Measurements from ENCODE around the gene SLC7A8. TPM values are rescaled to one million over a fixed set of nuclear protein-coding genes. Genes with fewer than 3 reads are reported as not detected.
"Not testable (repeated sequence)": the region's sequence is repeated elsewhere in the genome, so short reads cannot be mapped to it uniquely, and the experiment has no call there.

Gene SLC7A8
- total RNA-seq, 2 donors from 2014 or later, result 1.2 to 1.9 TPM

- ATAC-seq (no peak), DNase-seq (ENCODE audit: low spot score in 2 of 2) (no peak)
- peak overlapping the region in 1 of 2 donors; percentile 39 for H3K27ac Mint-ChIP-seq
- no peaks in the 10 kb centered on the region for H3K9me3 Mint-ChIP-seq
- H3K36me3 Mint-ChIP-seq, result no peaks in the 10 kb centered on the region
Observed at GRCh38 chr14:23115039-23115731, 68.3 kb downstream of the SLC7A8 start.

- H3K9me3 Mint-ChIP-seq, result no peaks in the 10 kb centered on the region
- peak in 1 of 2 donors; percentile 24 for ATAC-seq
- peak overlapping the region in 1 of 2 donors; percentile 39 for H3K27ac Mint-ChIP-seq
- H3K36me3 Mint-ChIP-seq, result no peaks in the 10 kb centered on the region
- no peak for DNase-seq (ENCODE audit: low spot score in 2 of 2)
Observed at GRCh38 chr14:23114669-23115038, 68.8 kb downstream of the SLC7A8 start.

- Mint-ChIP-seq H3K9me3 (no peaks in the 10 kb centered on the region), H3K36me3 (no peaks in the 10 kb centered on the region), H3K27ac (no peak overlapping the region)
- no peak for DNase-seq (ENCODE audit: low spot score in 2 of 2)
- no peak for ATAC-seq
Observed at GRCh38 chr14:23114120-23114458, 69.4 kb downstream of the SLC7A8 start.

GRCh38 chr14:23113431-23114119 is 69.9 kb downstream of the SLC7A8 start:
- Mint-ChIP-seq H3K27ac (no peak overlapping the region), H3K9me3 (no peaks in the 10 kb centered on the region), H3K36me3 (no peaks in the 10 kb centered on the region)
- DNase-seq (ENCODE audit: low spot score in 2 of 2), result peak in 1 of 2 donors; percentile 34
- no peak for ATAC-seq

- no peak overlapping the region for H3K27ac Mint-ChIP-seq
- H3K36me3 Mint-ChIP-seq, result no peaks in the 10 kb centered on the region
- ATAC-seq, result no peak
- no peaks in the 10 kb centered on the region for H3K9me3 Mint-ChIP-seq
- DNase-seq (ENCODE audit: low spot score in 2 of 2), result peak in 1 of 2 donors; percentile 41
Observed at GRCh38 chr14:23112359-23113178, 70.9 kb downstream of the SLC7A8 start.

- ATAC-seq (no peak), DNase-seq (ENCODE audit: low spot score in 2 of 2) (no peak)
- Mint-ChIP-seq H3K36me3 (no peaks in the 10 kb centered on the region), H3K9me3 (no peaks in the 10 kb centered on the region), H3K27ac (no peak overlapping the region)
Observed at GRCh38 chr14:23110579-23111365, 72.7 kb downstream of the SLC7A8 start.

- no peak for ATAC-seq
- no peak overlapping the region for H3K27ac Mint-ChIP-seq
- H3K36me3 Mint-ChIP-seq, result no peaks in the 10 kb centered on the region
- no peak for DNase-seq (ENCODE audit: low spot score in 2 of 2)
- H3K9me3 Mint-ChIP-seq, result no peaks in the 10 kb centered on the region
Observed at GRCh38 chr14:23109769-23110168, 73.7 kb downstream of the SLC7A8 start.

GRCh38 chr14:23108169-23108568 is 75.3 kb downstream of the SLC7A8 start:
- not testable (repeated sequence) for H3K36me3 Mint-ChIP-seq, H3K9me3 Mint-ChIP-seq

GRCh38 chr14:23107620-23108019 is 75.8 kb downstream of the SLC7A8 start:
- not testable (repeated sequence) for H3K9me3 Mint-ChIP-seq; DNase-seq (ENCODE audit: low spot score in 2 of 2); H3K36me3 Mint-ChIP-seq; ATAC-seq; H3K27ac Mint-ChIP-seq

More at GRCh38 chr14:23108169-23108568, 75.3 kb downstream of the SLC7A8 start:
- ATAC-seq; H3K27ac Mint-ChIP-seq; DNase-seq (ENCODE audit: low spot score in 2 of 2): not testable (repeated sequence)

- Mint-ChIP-seq H3K36me3 (no peaks in the 10 kb centered on the region), H3K9me3 (no peaks in the 10 kb centered on the region), H3K27ac (no peak overlapping the region)
- DNase-seq (ENCODE audit: low spot score in 2 of 2), result no peak
- no peak for ATAC-seq
Observed at GRCh38 chr14:23106747-23107045, 76.8 kb downstream of the SLC7A8 start.

GRCh38 chr14:23105348-23105824 is 78.1 kb downstream of the SLC7A8 start:
- ATAC-seq (no peak), DNase-seq (ENCODE audit: low spot score in 2 of 2) (no peak)
- Mint-ChIP-seq H3K9me3 (no peaks in the 10 kb centered on the region), H3K27ac (peak overlapping the region in 1 of 2 donors; percentile 31), H3K36me3 (no peaks in the 10 kb centered on the region)

GRCh38 chr14:23104591-23105347 is 78.7 kb downstream of the SLC7A8 start, which contains the start of gene CIROP:
Gene CIROP (minus strand): TSS chr14:23104989. CDS start chr14:23104920, 69 bp downstream.
- Mint-ChIP-seq H3K9me3 (no peaks in the 10 kb centered on the region), H3K27ac (peak within 1 kb of the TSS in 1 of 2 donors; percentile 31), H3K36me3 (no peaks in the 10 kb centered on the region)
- no peak for ATAC-seq
- DNase-seq (ENCODE audit: low spot score in 2 of 2), result no peak

- Mint-ChIP-seq H3K9me3 (no peaks in the 10 kb centered on the region), H3K27ac (peak overlapping the region in 1 of 2 donors; percentile 31), H3K36me3 (no peaks in the 10 kb centered on the region)
- no peak for DNase-seq (ENCODE audit: low spot score in 2 of 2)
- ATAC-seq, result no peak
Observed at GRCh38 chr14:23104070-23104590, 79.3 kb downstream of the SLC7A8 start.

- no peaks in the 10 kb centered on the region for H3K9me3 Mint-ChIP-seq
- DNase-seq (ENCODE audit: low spot score in 2 of 2) (no peak), ATAC-seq (no peak)
- no peak overlapping the region for H3K27ac Mint-ChIP-seq
- no peaks in the 10 kb centered on the region for H3K36me3 Mint-ChIP-seq
Observed at GRCh38 chr14:23103581-23103980, 79.9 kb downstream of the SLC7A8 start.

GRCh38 chr14:23102801-23103200 is 80.7 kb downstream of the SLC7A8 start:
- H3K36me3 Mint-ChIP-seq, result peaks cover under 1 to 3% of the 10 kb centered on the region in 2 donors
- no peak for ATAC-seq
- H3K9me3 Mint-ChIP-seq, result no peaks in the 10 kb centered on the region
- H3K27ac Mint-ChIP-seq, result no peak overlapping the region
- DNase-seq (ENCODE audit: low spot score in 2 of 2), result no peak

Measured in activated naive CD4-positive, alpha-beta T cell treated with anti-CD3 and anti-CD28 coated beads, Interleukin-2, amount 50 U/mL, for 72 hours (primary cell).